GM18511 (cell line): ENCODE results near the gene APCDD1.
"Not testable (repeated sequence)": the region's sequence is repeated elsewhere in the genome, so short reads cannot be mapped to it uniquely, and the experiment has no call there.

Source experiments
- ATAC-seq: cut with Tn5 transposase; IDR thresholded peaks from one replicate; pipeline ENCODE4 v1.9.1; 2021; ENCODE audit warnings: mild to moderate bottlenecking, moderate library complexity; ENCODE audit not compliant: unreplicated experiment

Gene APCDD1

GRCh38 chr18:10461989-10462388, 7.6 kb downstream of the APCDD1 start:
- ATAC-seq, result no peak

- ATAC-seq, result no peak
These were observed 8.2 kb downstream of the APCDD1 start for GRCh38 chr18:10462597-10462996.

DNA sequence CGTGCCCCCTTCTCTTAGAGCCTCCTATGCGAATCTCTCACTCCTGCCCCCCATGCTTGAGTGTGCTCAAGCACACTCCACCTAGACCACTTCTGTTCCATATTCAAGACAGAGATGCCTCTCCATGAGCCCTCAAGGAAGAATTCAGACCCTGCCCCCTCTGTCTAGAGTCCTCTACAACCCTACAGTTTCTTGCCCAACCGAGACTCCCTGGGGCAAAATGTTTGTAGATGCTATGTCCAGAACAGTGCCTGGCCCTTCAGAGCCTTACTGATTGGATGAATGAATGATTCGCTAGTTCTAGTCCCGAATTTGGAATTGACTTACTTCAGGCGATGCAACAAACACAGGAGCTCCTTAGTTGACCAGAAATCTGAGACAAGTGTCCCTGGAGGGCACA, 8.7 kb downstream of the APCDD1 start:
- ATAC-seq, result no peak

- ATAC-seq, result no peak
These were observed 9.3 kb downstream of the APCDD1 start for GRCh38 chr18:10463741-10464140.

- ATAC-seq, result not testable (repeated sequence)
These were observed 9.8 kb downstream of the APCDD1 start for GRCh38 chr18:10464161-10464648.

DNA sequence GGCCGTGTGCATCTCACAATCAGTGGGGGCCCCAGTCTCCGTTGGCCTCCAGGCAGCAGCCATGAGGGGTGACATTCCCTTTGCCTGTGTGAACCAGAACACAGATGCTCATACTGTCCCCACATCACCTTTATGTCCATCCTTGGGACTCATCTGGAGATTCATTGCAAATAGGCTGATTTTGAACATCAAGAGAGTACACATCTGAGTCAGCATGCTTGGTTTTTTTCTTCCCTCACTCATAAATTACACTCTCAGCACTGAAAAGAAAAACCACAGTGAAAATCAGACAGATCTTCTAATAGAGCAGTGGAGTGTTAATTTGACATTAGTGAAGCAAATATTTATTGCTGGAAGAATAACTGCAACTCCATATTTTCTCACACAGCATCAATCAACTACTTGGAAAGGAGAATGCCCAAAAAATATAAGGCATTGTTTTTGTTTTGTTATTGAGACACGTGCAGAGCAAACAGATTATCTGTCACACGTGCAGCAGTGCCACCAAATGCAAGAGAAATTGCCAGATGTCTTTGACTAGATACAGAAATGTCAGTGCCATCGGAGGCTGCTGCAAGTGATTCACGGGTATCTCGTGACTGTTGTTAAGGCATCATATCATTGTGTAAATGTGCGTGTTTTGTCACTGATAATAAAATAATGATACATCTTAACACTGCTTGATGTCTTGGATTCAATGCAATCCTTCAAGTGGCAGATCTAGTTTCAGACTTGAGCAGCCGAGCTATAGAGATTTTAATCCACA, 10.9 kb downstream of the APCDD1 start:
- no peak for ATAC-seq

DNA sequence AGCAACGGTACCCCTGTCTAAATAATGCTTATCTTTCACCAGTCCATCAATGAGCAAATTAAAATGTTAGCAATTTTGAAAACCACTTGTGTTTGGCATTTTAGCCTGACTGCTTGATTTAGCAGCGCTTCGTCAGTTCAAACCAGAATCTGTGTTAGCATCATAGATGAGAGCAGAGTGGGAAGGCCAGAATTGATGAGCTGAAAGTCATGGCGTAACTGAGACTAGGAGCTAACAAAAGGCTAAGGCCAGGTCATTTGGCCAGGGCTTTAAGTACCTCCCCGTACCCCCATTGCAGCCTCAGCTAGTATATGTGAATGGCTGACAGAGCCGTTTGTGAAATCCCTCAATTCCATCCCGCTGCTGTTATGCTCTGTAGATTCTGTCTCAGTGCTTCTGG, 16.0 kb downstream of the APCDD1 start:
- no peak for ATAC-seq

DNA sequence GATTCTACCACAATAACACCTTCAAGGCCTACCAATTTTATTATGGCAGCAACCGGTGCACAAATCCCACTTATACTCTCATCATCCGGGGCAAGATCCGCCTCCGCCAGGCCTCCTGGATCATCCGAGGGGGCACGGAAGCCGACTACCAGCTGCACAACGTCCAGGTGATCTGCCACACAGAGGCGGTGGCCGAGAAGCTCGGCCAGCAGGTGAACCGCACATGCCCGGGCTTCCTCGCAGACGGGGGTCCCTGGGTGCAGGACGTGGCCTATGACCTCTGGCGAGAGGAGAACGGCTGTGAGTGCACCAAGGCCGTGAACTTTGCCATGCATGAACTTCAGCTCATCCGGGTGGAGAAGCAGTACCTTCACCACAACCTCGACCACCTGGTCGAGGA, 17.1 kb downstream of the APCDD1 start:
- no peak for ATAC-seq

DNA sequence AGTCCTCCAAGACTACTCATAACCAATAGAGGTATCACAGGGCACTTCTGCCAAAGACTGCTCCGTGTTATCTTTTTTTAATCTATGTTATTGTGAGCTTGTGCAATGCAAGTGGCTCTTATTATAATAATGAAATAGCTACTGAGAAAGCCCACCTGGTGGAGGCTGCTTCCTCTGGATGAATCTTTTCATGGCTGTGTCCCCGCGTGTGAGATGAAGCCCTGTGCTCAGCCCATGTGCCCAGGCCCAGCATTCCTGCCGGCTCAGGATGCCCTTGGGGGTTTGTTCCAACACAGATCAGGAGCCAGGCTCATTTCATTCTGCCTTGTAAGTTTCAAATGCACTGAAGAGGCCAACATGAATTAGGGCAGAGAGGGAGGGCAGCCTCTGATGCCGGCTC, 18.7 kb downstream of the APCDD1 start:
- no peak for ATAC-seq

DNA sequence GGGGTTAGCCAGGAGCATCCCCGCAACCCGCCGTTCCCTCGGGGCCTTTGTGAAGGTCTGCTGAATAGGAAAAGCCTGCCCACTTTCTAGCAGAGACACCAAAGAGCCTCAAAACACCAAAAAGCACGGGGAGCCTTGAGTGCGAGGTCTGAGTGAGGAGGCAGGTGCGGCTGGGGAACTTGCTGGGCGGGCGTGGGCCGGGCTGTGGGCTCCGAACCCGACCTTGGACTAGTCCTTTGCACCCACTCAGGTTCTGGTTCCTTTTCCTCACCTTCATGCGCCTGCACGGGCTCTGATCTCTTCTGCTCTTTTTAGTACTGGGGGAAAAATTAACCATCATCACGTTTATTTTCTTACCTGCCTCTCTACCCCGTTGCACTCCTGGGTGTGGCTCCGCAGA, 19.9 kb downstream of the APCDD1 start:
- ATAC-seq, result no peak

DNA sequence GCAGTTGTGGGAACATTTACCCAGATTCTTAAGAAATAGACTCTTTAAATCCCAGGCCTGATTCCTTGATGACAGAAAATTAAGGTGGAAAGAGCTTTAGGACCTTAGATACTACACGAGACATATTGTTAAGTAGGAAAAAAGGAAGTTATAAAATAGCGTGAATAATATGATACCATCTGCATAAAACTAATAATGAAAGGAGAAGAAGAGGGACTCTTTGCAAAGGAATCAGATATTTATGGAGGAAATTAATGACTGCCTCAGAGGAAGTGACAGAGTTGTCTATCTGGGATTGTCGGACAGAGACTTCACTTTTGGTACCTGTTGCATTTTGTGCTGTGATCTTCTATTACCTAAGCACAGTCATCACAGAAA, 20.8 kb downstream of the APCDD1 start:
- ATAC-seq, result no peak

GRCh38 chr18:10475654-10476291, 21.3 kb downstream of the APCDD1 start:
- no peak for ATAC-seq

DNA sequence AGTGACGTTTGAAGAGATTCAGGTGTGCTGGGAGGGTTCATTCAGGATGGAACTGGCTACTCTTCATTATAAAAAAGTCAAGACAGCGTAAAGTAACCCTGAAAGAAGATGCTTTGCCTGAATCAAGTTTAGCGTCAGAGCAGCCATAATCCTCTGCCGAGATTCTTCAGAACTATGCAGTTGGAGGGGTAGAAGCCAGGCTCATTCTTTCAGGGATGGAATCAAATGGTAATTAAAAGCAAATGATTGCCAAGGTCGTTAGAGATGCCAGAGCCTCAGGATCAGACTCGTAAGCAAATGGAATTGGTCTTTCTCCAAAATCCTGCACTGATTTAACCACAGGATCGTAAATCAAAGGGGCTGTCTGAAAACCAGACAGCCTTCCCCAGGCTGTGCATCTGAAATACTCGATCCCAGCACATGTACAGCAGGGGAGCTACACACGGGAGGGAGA, 21.9 kb downstream of the APCDD1 start:
- ATAC-seq, result no peak

DNA sequence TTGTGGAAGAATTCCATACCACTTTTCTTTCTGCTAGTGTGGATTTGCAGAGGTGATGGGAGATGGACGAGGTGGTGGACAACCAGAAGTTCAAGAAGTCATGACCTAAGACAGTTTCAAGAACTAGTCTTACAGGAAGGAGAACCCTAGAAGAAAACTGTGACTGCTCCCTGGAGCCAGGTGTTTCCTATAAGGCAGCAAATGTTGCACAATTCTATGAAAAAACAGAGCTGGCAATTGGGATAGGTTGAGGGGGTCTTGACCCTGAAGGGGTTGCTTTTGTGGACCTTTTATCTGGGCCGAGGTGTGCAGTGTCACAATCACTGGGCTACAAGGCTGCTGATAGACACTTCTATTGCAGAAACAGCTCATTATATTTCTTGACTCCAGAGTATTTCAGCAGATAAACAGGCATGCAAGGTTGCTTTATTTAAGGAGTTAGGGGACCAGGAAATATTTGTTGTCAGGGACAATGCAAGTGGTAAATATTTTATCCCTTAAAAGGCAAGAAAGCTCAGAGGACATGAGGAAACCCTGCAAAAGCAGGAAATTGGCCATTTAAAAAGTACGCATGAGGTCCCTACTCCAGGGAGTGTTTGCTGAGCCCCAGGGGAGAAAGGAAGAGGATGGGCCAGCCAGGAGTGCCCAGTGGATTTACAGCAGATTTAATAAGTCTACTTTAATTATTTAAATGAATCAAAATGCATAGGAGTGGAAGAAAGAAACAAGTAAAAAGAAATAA, 22.9 kb downstream of the APCDD1 start:
- ATAC-seq, result no peak

DNA sequence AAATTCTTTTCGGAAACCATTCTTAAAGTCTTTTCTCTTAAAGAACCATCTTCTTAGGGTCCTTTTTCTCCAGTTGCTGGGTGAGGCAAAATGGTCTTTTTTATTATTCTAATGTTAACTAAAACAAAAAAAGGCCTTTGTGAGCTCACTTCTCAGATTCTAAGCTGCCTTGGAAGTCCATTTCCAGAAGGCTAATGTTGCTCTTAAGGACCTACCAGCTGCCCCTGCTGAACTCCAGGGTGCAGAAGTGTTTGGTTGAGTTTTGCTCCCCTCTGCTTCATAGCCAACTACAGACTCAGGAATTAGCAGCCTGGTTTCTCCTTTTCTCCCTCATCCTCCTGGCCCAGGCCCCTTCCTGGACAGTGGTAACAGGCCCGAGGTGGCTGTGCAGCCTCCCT, 23.4 kb downstream of the APCDD1 start:
- ATAC-seq, result no peak

DNA sequence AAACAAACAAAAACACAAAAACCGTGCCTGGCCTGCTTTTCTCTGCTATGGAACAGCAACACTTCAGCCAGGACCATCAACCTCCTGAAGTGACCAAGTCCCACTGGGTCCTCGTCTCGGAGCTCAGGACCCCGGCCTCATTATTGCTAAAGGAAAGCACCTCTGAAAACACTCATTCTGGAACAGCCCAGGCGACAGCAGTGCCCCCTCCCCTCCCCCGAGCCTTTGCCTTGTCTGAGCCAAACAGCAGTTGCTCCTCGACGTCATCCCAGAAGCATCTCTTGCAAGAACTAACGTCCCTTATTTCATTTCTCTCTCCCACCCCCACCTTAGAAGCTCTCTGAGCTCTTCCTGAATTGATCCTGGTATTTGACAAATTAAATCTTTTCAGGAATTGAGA, 27.4 kb downstream of the APCDD1 start:
- no peak for ATAC-seq

DNA sequence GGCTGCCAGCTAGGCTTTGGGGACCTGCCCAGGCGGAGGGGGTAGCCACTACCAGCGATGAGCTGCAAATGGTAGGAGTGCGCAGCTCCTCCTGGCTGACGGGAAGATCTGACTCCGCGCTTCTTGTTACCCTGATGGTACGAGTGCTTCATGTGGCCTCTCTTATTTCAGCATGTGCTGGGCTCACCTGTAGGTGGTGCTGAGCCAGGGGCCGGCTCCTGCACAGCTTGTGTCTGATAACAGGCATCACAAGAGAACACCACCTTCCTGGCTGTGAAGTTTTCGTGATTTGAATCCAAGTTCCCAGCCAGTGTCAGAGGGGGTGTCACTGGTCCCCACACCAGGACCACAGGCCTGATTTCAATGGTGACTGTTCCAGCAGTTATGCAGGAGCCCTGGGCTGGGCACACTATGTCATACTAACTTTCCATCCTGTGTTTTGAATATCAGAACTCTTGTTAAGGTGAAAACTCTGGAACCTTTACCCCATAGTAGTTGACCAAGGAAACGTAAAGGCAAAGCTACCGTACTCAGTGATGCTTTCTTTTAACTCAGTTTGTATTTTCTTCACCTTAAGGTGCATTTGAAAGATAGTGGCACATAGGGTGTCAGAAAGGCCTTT, 28.0 kb downstream of the APCDD1 start:
- peak; percentile 23 for ATAC-seq

- peak; percentile 86 for ATAC-seq
These were observed 28.8 kb downstream of the APCDD1 start for GRCh38 chr18:10482985-10483949.

DNA sequence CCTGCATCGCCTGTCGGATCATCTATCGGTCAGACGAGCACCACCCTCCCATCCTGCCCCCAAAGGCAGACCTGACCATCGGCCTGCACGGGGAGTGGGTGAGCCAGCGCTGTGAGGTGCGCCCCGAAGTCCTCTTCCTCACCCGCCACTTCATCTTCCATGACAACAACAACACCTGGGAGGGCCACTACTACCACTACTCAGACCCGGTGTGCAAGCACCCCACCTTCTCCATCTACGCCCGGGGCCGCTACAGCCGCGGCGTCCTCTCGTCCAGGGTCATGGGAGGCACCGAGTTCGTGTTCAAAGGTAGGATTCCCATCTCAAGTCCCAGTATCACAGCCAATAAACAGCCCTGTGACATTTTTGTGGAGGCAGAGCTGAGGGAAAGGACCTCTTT, 31.0 kb downstream of the APCDD1 start:
- ATAC-seq, result no peak

GRCh38 chr18:10486362-10486761, 31.9 kb downstream of the APCDD1 start:
- ATAC-seq, result no peak
